DND-41 (cell line): ENCODE data around the gene B3GALT4.

Experiments
- ATAC-seq: fragments of 200-7000 bp; cut with Tn5 transposase; 3 replicates; pipeline ENCODE4 v1.9.1; 2021; ENCODE audit warnings: low read depth; ENCODE audit not compliant: insufficient read depth
- DNase-seq: peaks from one replicate; pipeline ENCODE4 v3.0.0-alpha.2; 2020
- H2AFZ ChIP-seq: 2 replicates; pipeline ENCODE4 v1.6.0; 2012; ENCODE audit warnings: low read depth, low read length
- H3K27ac ChIP-seq: 2 replicates; pipeline ENCODE4 v1.5.1; 2012; ENCODE audit warnings: low read length, inconsistent platforms
- H3K27me3 ChIP-seq: fragments of 200-600 bp; sonication (generic); 2 replicates; pipeline ENCODE4 v1.6.0; 2012; ENCODE audit warnings: low read length, mild to moderate bottlenecking, inconsistent platforms; ENCODE audit not compliant: insufficient read depth, poor library complexity
- H3K36me3 ChIP-seq: 2 replicates; pipeline ENCODE4 v1.5.1; 2012; ENCODE audit warnings: low read length, inconsistent platforms; ENCODE audit not compliant: insufficient read depth
- H3K4me1 ChIP-seq: 2 replicates; pipeline ENCODE4 v1.5.1; 2012; ENCODE audit warnings: mild to moderate bottlenecking, low read length; ENCODE audit not compliant: insufficient read depth
- H3K4me2 ChIP-seq: 2 replicates; pipeline ENCODE4 v1.6.0; 2012; ENCODE audit warnings: mild to moderate bottlenecking, moderate library complexity, low read length, inconsistent platforms; ENCODE audit not compliant: insufficient read depth
- H3K4me3 ChIP-seq, 2 experiments: fragments of 200-600 bp in 1 of 2; shearing (Covaris generic) in 1 of 2; 2 replicates each; pipeline ENCODE4 v1.5.1; 2012 to 2016; ENCODE audit warnings: inconsistent platforms in 2 of 2, low read length in 2 of 2, mild to moderate bottlenecking in 2 of 2, low read depth in 1 of 2, moderate library complexity in 1 of 2
- H3K79me2 ChIP-seq: 2 replicates; pipeline ENCODE4 v1.6.0; 2012; ENCODE audit warnings: low read length, inconsistent platforms; ENCODE audit not compliant: insufficient read depth
- H3K9ac ChIP-seq: 2 replicates; pipeline ENCODE4 v1.6.0; 2012; ENCODE audit warnings: low read depth, mild to moderate bottlenecking, inconsistent platforms, low read length, moderate library complexity
- H3K9me3 ChIP-seq: 2 replicates; pipeline ENCODE4 v1.5.1; 2012; ENCODE audit warnings: low read length, moderate library complexity, mild to moderate bottlenecking, inconsistent platforms; ENCODE audit not compliant: insufficient read depth, severe bottlenecking
- H4K20me1 ChIP-seq: 2 replicates; pipeline ENCODE4 v1.6.0; 2012; ENCODE audit warnings: low read length; ENCODE audit not compliant: insufficient read depth
- EZH2 ChIP-seq: IDR thresholded peaks from 3 replicates; pipeline ENCODE4 v1.6.1; 2012; ENCODE audit warnings: borderline replicate concordance, low read depth, mild to moderate bottlenecking, moderate library complexity, low read length, inconsistent platforms; ENCODE audit not compliant: severe bottlenecking
- TF ChIP-seq, protein P1 (sequence below): IDR thresholded peaks from 2 replicates; pipeline ENCODE4 v1.5.1; 2012; ENCODE audit warnings: borderline replicate concordance, low read length, moderate library complexity, mild to moderate bottlenecking; ENCODE audit not compliant: poor library complexity, severe bottlenecking; ENCODE audit errors: extremely low read depth

Gene B3GALT4

DNA sequence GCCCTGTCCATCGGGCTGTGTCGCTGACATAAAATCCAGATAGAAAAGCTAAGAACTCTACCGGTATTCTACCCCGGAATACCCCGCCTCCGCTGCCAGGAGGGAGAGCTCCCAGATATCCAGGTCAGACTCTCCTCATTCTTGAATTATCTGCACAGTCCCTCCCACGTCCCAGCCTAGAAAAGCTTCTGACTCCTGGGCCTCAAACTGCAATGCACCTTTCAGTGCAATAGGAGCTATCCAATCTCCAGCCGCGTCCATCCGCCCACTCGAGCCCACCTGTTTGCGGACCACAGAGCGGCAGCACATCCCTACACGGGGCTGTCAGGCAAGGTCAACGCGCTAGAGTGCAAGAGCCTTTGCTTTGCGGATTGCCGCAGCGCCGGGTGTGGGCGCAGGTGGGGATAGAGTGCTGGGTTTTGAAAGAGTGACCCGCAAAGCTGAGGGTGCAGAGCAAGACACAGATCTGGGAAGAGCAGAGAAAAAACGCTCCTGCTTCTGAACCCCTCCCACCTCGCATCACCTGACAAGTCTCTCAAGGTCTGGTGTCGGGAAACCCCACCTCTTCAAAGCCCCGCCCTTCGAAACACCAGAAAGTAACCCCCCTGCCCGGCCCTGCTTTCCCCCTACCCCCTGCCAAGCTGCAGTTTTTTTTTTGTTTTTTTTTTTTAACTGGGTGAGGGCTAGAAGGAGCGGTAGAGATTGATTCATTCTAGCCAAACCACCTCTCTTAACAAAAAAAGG lies 35.6 kb downstream of the B3GALT4 start:
- peaks cover 40% of the 10 kb centered on the region for H3K4me1 ChIP-seq
- peaks cover 17% of the 10 kb centered on the region for H4K20me1 ChIP-seq
- H3K9me3 ChIP-seq: no peaks in the 10 kb centered on the region
- H3K27ac ChIP-seq: peak overlapping the region; percentile 91
- peaks cover 28% of the 10 kb centered on the region for H3K36me3 ChIP-seq
- H3K4me3 ChIP-seq: peak overlapping the region; percentile 62 to 78
- H3K27me3 ChIP-seq: no peaks in the 10 kb centered on the region
- H3K9ac ChIP-seq: peak overlapping the region; percentile 85
- H2AFZ ChIP-seq: peak overlapping the region; percentile 85; the same call in 1 of the 2 replicates
- peak; percentile 76 for DNase-seq
- TF ChIP-seq, protein P1, sequence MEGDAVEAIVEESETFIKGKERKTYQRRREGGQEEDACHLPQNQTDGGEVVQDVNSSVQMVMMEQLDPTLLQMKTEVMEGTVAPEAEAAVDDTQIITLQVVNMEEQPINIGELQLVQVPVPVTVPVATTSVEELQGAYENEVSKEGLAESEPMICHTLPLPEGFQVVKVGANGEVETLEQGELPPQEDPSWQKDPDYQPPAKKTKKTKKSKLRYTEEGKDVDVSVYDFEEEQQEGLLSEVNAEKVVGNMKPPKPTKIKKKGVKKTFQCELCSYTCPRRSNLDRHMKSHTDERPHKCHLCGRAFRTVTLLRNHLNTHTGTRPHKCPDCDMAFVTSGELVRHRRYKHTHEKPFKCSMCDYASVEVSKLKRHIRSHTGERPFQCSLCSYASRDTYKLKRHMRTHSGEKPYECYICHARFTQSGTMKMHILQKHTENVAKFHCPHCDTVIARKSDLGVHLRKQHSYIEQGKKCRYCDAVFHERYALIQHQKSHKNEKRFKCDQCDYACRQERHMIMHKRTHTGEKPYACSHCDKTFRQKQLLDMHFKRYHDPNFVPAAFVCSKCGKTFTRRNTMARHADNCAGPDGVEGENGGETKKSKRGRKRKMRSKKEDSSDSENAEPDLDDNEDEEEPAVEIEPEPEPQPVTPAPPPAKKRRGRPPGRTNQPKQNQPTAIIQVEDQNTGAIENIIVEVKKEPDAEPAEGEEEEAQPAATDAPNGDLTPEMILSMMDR: no peak
- no peak for TF ChIP-seq EZH2
- H3K4me2 ChIP-seq: peak overlapping the region; percentile 97
- ATAC-seq: peak; percentile 28
- peaks cover 75% of the 10 kb centered on the region for H3K79me2 ChIP-seq

DNA sequence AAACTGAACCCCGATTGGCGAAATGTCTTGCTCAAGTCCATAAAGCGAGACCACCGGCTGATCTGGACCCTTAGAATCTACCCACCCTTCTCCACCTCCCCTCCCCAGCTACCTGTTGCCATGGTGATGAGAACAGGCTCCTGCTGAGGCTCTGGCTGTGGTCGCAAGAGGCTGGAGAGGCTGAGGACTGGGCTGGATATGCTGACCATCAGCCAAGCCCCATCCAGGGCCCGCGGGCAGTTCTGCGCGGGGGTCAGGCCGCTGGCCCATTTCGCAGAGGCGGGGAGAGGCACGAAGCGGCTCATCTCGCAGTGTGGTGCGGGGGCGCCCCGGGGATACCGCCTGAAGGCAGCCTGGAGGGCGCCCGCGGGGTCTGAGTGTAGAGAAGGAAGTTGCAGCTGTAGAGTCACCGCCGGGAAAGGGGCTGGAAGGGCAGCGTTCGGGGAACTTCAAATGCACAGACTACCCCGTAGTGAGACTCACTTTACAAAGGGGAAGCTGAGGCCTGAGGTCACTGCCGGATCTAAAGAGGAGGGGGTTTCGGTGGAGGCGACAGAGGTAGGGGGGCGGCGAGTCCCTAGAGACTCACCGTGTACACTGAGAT lies 36.3 kb downstream of the B3GALT4 start:
- H3K27ac ChIP-seq: peak overlapping the region; percentile 91
- H4K20me1 ChIP-seq: peaks cover 16% of the 10 kb centered on the region
- H3K4me2 ChIP-seq: peak overlapping the region; percentile 97
- H3K4me1 ChIP-seq: peaks cover 42% of the 10 kb centered on the region
- DNase-seq (peak; percentile 61), ATAC-seq (peak; percentile 33)
- no peaks in the 10 kb centered on the region for H3K9me3 ChIP-seq
- peaks cover 69% of the 10 kb centered on the region for H3K79me2 ChIP-seq
- peak overlapping the region; percentile 85 for H2AFZ ChIP-seq
- H3K9ac ChIP-seq: peak overlapping the region; percentile 85
- H3K4me3 ChIP-seq: peak overlapping the region; percentile 62 to 78
- TF ChIP-seq, protein P1: no peak
- TF ChIP-seq EZH2: no peak
- peaks cover 22% of the 10 kb centered on the region for H3K36me3 ChIP-seq
- no peaks in the 10 kb centered on the region for H3K27me3 ChIP-seq

DNA sequence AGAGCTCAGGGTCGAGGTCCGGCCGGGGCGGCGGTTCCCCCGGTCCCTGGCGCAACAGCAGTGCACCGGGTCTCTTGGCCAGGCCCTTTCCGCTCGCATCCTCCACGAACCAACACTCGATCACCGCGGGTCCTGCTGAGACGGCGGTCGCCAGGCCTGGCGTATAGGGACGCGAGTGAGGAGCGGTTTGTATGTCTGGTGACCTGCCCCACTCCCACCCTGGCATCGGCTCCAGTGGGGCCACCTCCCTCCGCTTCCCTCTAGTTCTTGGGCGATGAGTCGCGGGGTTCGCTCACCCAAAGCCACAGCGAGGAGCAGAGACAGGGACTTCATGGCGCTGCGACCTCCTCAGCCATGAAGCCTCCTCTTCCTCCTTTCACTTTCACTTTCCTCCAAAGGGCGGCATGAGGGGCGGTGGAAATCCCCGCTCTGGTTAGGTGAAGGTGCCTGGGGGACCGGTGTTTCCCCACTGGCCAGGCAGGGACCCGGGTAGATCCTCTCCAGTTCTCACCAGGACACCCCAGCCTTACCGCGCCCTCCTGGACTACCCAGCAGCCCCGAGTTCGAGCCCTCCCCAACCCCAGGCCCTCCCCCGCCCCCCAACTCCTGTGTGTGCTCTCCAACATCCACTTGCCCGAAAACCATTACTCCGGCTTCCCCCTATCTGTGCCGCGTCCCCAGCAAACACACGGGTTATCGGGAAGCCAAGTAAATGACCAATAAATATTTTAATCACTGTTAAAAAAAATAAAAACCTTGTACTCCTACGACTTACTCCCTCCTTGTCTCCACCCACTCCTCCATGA lies 37.0 kb downstream of the B3GALT4 start, which contains the start of gene TAPBP:
TSS of gene TAPBP (minus strand) at position 370 of the 806 bp plus-strand sequence. CDS start at position 333, 37 bp downstream.
- peak within 1 kb of the TSS; percentile 85 for H3K9ac ChIP-seq
- peak within 1 kb of the TSS; percentile 91 for H3K27ac ChIP-seq
- H3K4me3 ChIP-seq: peak within 1 kb of the TSS; percentile 62 to 78
- H3K79me2 ChIP-seq: peaks cover 62% of the 10 kb centered on the region
- H2AFZ ChIP-seq: peak within 1 kb of the TSS; percentile 85
- H3K4me2 ChIP-seq: peak within 1 kb of the TSS; percentile 97
- H3K27me3 ChIP-seq: no peaks in the 10 kb centered on the region
- peaks cover 13% of the 10 kb centered on the region for H4K20me1 ChIP-seq
- no peaks in the 10 kb centered on the region for H3K9me3 ChIP-seq
- H3K4me1 ChIP-seq: peaks cover 49% of the 10 kb centered on the region
- ATAC-seq: peak; percentile 67
- peaks cover 25% of the 10 kb centered on the region for H3K36me3 ChIP-seq
- peak; percentile 82 for DNase-seq
- TF ChIP-seq, protein P1: no peak
- TF ChIP-seq EZH2: no peak
